Uterus (tissue), 4 donors: ENCODE measurements around the gene SRBD1. TPM values are rescaled to one million over a fixed set of nuclear protein-coding genes. Genes with fewer than 3 reads are reported as not detected.

Experiments used
- DNase-seq, 2 donors: peaks; one replicate each; pipeline ENCODE4 v3.0.0-alpha.2; 2019 to 2020
- H3K27ac ChIP-seq, 2 donors: fragments of 200-600 bp; sonication (generic); 1 replicate in 1 of 2; 2 replicates in 1 of 2; pipeline ENCODE4 v1.5.1; 2016 to 2018
- H3K27me3 ChIP-seq, 2 donors: fragments of 200-600 bp; sonication (generic); one replicate each; pipeline ENCODE4 v1.5.1; 2018 to 2019; ENCODE audit warnings: control low read depth in 1 of 2
- H3K36me3 ChIP-seq, 2 donors: fragments of 200-600 bp; sonication (generic); one replicate each; pipeline ENCODE4 v1.5.1; 2019; ENCODE audit warnings: control low read depth in 1 of 2
- H3K4me1 ChIP-seq, 2 donors: fragments of 200-600 bp; sonication (generic); one replicate each; pipeline ENCODE4 v1.5.1; 2018 to 2019; ENCODE audit warnings: control low read depth in 1 of 2
- H3K4me3 ChIP-seq, 2 donors: fragments of 200-600 bp; sonication (generic); 1 replicate in 1 of 2; 2 replicates in 1 of 2; pipeline ENCODE4 v1.5.1; 2018 to 2019; ENCODE audit warnings: mild to moderate bottlenecking in 1 of 2
- H3K9me3 ChIP-seq, 2 donors: fragments of 200-600 bp; sonication (generic); one replicate each; pipeline ENCODE4 v1.5.1; 2019; ENCODE audit warnings: control low read depth in 1 of 2
- POLR2A ChIP-seq, 2 donors: fragments of 450-650 bp; IDR thresholded peaks; one replicate each; pipeline ENCODE4 v1.6.1; 2016; ENCODE audit warnings: antibody characterized with exemption in 2 of 2, mild to moderate bottlenecking in 1 of 2, moderate library complexity in 1 of 2
- intact Hi-C: fragments of 100-400 bp; cut with DNase I; formaldehyde crosslinking; loops from one replicate; pipeline ENCODE4 v1.15.1; 2023; ENCODE audit warnings: low total_unique reads
- total RNA-seq, 4 donors: library from RNA; depleted of rRNA in 3 of 4; stranded (reverse); fragments of >200 nt in 3 of 4; gene quantifications; one replicate each; pipeline versions ENCODE4 v1.1.0 to v1.2.4, GENCODE V29; 2014 to 2023
- TF ChIP-seq, protein P1 (sequence below), 4 experiments: fragments of 200-600 bp in 2 of 4; fragments of 450-650 bp in 2 of 4; sonication (generic) in 2 of 4; IDR thresholded peaks; one replicate each; pipeline ENCODE4 v1.5.1; 2016 to 2019; ENCODE audit warnings: antibody characterized with exemption in 4 of 4, mild to moderate bottlenecking in 2 of 4, moderate library complexity in 1 of 4
- donor health status: DM: yes; HTN: yes; CAD: no.

The SRBD1 gene
- total RNA-seq, 4 donors from 2014 or later = 13.1 to 65.8 (median 34.0) TPM

- H3K27ac ChIP-seq = no peak overlapping the region
- intact Hi-C loops = no loop called here
- H3K36me3 ChIP-seq = no peaks in the 10 kb centered on the region
- no peak for DNase-seq
- no peaks in the 10 kb centered on the region for H3K27me3 ChIP-seq
- no peak overlapping the region for H3K4me3 ChIP-seq
- H3K4me1 ChIP-seq = no peaks in the 10 kb centered on the region
- no peaks in the 10 kb centered on the region for H3K9me3 ChIP-seq
- TF ChIP-seq POLR2A (IDR thresholded peaks at IDR 0.05) = no peak
- TF ChIP-seq, protein P1, sequence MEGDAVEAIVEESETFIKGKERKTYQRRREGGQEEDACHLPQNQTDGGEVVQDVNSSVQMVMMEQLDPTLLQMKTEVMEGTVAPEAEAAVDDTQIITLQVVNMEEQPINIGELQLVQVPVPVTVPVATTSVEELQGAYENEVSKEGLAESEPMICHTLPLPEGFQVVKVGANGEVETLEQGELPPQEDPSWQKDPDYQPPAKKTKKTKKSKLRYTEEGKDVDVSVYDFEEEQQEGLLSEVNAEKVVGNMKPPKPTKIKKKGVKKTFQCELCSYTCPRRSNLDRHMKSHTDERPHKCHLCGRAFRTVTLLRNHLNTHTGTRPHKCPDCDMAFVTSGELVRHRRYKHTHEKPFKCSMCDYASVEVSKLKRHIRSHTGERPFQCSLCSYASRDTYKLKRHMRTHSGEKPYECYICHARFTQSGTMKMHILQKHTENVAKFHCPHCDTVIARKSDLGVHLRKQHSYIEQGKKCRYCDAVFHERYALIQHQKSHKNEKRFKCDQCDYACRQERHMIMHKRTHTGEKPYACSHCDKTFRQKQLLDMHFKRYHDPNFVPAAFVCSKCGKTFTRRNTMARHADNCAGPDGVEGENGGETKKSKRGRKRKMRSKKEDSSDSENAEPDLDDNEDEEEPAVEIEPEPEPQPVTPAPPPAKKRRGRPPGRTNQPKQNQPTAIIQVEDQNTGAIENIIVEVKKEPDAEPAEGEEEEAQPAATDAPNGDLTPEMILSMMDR (IDR thresholded peaks at IDR 0.05) = no peak
Observed at GRCh38 chr2:45586600-45586999, 24.5 kb downstream of the SRBD1 start.

GRCh38 chr2:45585267-45585861, 25.7 kb downstream of the SRBD1 start:
- TF ChIP-seq, protein P1 (IDR thresholded peaks at IDR 0.05) = peak; percentile 46 to 64 (median 56)
- TF ChIP-seq POLR2A (IDR thresholded peaks at IDR 0.05) = no peak
- no peaks in the 10 kb centered on the region for H3K36me3 ChIP-seq
- H3K27me3 ChIP-seq = no peaks in the 10 kb centered on the region
- H3K9me3 ChIP-seq = no peaks in the 10 kb centered on the region
- no peak overlapping the region for H3K4me3 ChIP-seq
- intact Hi-C loops = no loop called here
- no peak overlapping the region for H3K27ac ChIP-seq
- no peak for DNase-seq
- no peaks in the 10 kb centered on the region for H3K4me1 ChIP-seq

GRCh38 chr2:45583977-45584376, 27.1 kb downstream of the SRBD1 start:
- intact Hi-C loops = no loop called here
- TF ChIP-seq, protein P1 (IDR thresholded peaks at IDR 0.05) = no peak
- no peak for TF ChIP-seq POLR2A (IDR thresholded peaks at IDR 0.05)
- Histone ChIP-seq H3K36me3 (no peaks in the 10 kb centered on the region), H3K9me3 (no peaks in the 10 kb centered on the region), H3K27ac (no peak overlapping the region), H3K4me1 (no peaks in the 10 kb centered on the region), H3K4me3 (no peak overlapping the region), H3K27me3 (no peaks in the 10 kb centered on the region)
- no peak for DNase-seq

- intact Hi-C loops = no loop called here
- TF ChIP-seq POLR2A (IDR thresholded peaks at IDR 0.05) = no peak
- TF ChIP-seq, protein P1 (IDR thresholded peaks at IDR 0.05) = no peak
- Histone ChIP-seq H3K9me3 (no peaks in the 10 kb centered on the region), H3K36me3 (no peaks in the 10 kb centered on the region), H3K27me3 (no peaks in the 10 kb centered on the region), H3K4me1 (no peaks in the 10 kb centered on the region), H3K27ac (no peak overlapping the region), H3K4me3 (no peak overlapping the region)
- DNase-seq = no peak
Observed at GRCh38 chr2:45582522-45582921, 28.5 kb downstream of the SRBD1 start.

- H3K27me3 ChIP-seq = no peaks in the 10 kb centered on the region
- TF ChIP-seq POLR2A (IDR thresholded peaks at IDR 0.05) = no peak
- TF ChIP-seq, protein P1 (IDR thresholded peaks at IDR 0.05) = no peak
- no peak overlapping the region for H3K27ac ChIP-seq
- H3K4me1 ChIP-seq = no peaks in the 10 kb centered on the region
- no peak overlapping the region for H3K4me3 ChIP-seq
- no peak for DNase-seq
- no peaks in the 10 kb centered on the region for H3K9me3 ChIP-seq
- H3K36me3 ChIP-seq = no peaks in the 10 kb centered on the region
- intact Hi-C loops = no loop called here
Observed at GRCh38 chr2:45578056-45578843, 32.8 kb downstream of the SRBD1 start.
